H9 (cell line): ENCODE measurements around the gene FOXI2. TPM values are rescaled to one million over a fixed set of nuclear protein-coding genes. Genes with fewer than 3 reads are reported as not detected.

ENCODE experiments used
- DNase-seq: peaks from one replicate; pipeline ENCODE4 v3.0.0-alpha.2; 2017
- H2AFZ ChIP-seq: one replicate; pipeline ENCODE4 v1.6.1; 2013; ENCODE audit warnings: mild to moderate bottlenecking, low read length, control low read depth, moderate library complexity
- H2AK5ac ChIP-seq: 2 replicates; pipeline ENCODE4 v1.6.1; 2013; ENCODE audit warnings: low read length, control low read depth, mixed read lengths; ENCODE audit not compliant: insufficient read length
- H2BK120ac ChIP-seq: one replicate; pipeline ENCODE4 v1.6.1; 2013; ENCODE audit warnings: low read depth, mild to moderate bottlenecking, low read length, control low read depth, inconsistent platforms; ENCODE audit not compliant: poor library complexity, severe bottlenecking
- H2BK12ac ChIP-seq: 2 replicates; pipeline ENCODE4 v1.6.1; 2013; ENCODE audit warnings: low read length, control low read depth, mixed read lengths, low read depth; ENCODE audit not compliant: insufficient read length
- H2BK15ac ChIP-seq: 2 replicates; pipeline ENCODE4 v1.6.1; 2013; ENCODE audit warnings: low read depth, low read length, control low read depth
- H2BK20ac ChIP-seq: one replicate; pipeline ENCODE4 v1.6.1; 2013; ENCODE audit warnings: low read depth, mild to moderate bottlenecking, low read length, control low read depth, inconsistent platforms; ENCODE audit not compliant: poor library complexity, severe bottlenecking
- H2BK5ac ChIP-seq: 2 replicates; pipeline ENCODE4 v1.6.1; 2013; ENCODE audit warnings: low read length, control low read depth, mixed read lengths; ENCODE audit not compliant: insufficient read length
- H3K14ac ChIP-seq: 2 replicates; pipeline ENCODE4 v1.6.1; 2013; ENCODE audit warnings: low read length, control low read depth; ENCODE audit not compliant: insufficient read depth
- H3K18ac ChIP-seq: 2 replicates; pipeline ENCODE4 v1.6.1; 2013; ENCODE audit warnings: low read depth, mild to moderate bottlenecking, mixed read lengths, low read length, control low read depth; ENCODE audit not compliant: insufficient read length
- H3K23ac ChIP-seq: 2 replicates; pipeline ENCODE4 v1.6.1; 2013; ENCODE audit warnings: low read length, control low read depth, mixed read lengths, low read depth; ENCODE audit not compliant: insufficient read length
- H3K23me2 ChIP-seq: 2 replicates; pipeline ENCODE4 v1.6.1; 2013; ENCODE audit warnings: low read depth, mild to moderate bottlenecking, mixed read lengths, low read length, control low read depth; ENCODE audit not compliant: insufficient read length, poor library complexity, severe bottlenecking
- H3K27ac ChIP-seq: 2 replicates; pipeline ENCODE4 v1.5.1; 2013; ENCODE audit warnings: low read length, control low read depth, mixed read lengths, low read depth; ENCODE audit not compliant: insufficient read length
- H3K27me3 ChIP-seq: 2 replicates; pipeline ENCODE4 v1.6.1; 2013; ENCODE audit warnings: low read length, control low read depth, inconsistent platforms; ENCODE audit not compliant: insufficient read depth
- H3K4ac ChIP-seq: 2 replicates; pipeline ENCODE4 v1.6.1; 2013; ENCODE audit warnings: low read depth, mild to moderate bottlenecking, control low read depth, inconsistent platforms, low read length, moderate library complexity
- H3K4me1 ChIP-seq: 2 replicates; pipeline ENCODE4 v1.6.1; 2013; ENCODE audit warnings: low read length, control low read depth, inconsistent platforms; ENCODE audit not compliant: insufficient read depth
- H3K4me2 ChIP-seq: 2 replicates; pipeline ENCODE4 v1.6.1; 2013; ENCODE audit warnings: low read length, control low read depth, mixed read lengths; ENCODE audit not compliant: insufficient read length, insufficient read depth
- H3K56ac ChIP-seq: 2 replicates; pipeline ENCODE4 v1.6.1; 2013; ENCODE audit warnings: low read depth, mild to moderate bottlenecking, mixed read lengths, low read length, control low read depth; ENCODE audit not compliant: insufficient read length
- H3K79me1 ChIP-seq: 2 replicates; pipeline ENCODE4 v1.6.1; 2013; ENCODE audit warnings: low read depth, mild to moderate bottlenecking, moderate library complexity, low read length, control low read depth, inconsistent platforms; ENCODE audit not compliant: insufficient read depth, poor library complexity, severe bottlenecking
- H3K79me2 ChIP-seq: 2 replicates; pipeline ENCODE4 v1.6.1; 2013; ENCODE audit warnings: low read length, control low read depth, inconsistent platforms; ENCODE audit not compliant: insufficient read depth
- H3K9ac ChIP-seq: 2 replicates; pipeline ENCODE4 v1.6.1; 2013; ENCODE audit warnings: low read length, control low read depth, mixed read lengths; ENCODE audit not compliant: insufficient read length; ENCODE audit errors: extremely low read depth
- H3K9me3 ChIP-seq: one replicate; pipeline ENCODE4 v1.6.1; 2013; ENCODE audit warnings: low read depth, low read length, inconsistent platforms; ENCODE audit not compliant: control insufficient read depth
- H3T11ph ChIP-seq: one replicate; pipeline ENCODE4 v1.6.1; 2013; ENCODE audit warnings: mild to moderate bottlenecking, low read length, control low read depth, inconsistent platforms
- H4K20me1 ChIP-seq: one replicate; pipeline ENCODE4 v1.6.1; 2013; ENCODE audit not compliant: control insufficient read depth, insufficient read length, insufficient read depth
- H4K5ac ChIP-seq: 2 replicates; pipeline ENCODE4 v1.6.1; 2013; ENCODE audit warnings: low read depth, mild to moderate bottlenecking, mixed read lengths, low read length, control low read depth; ENCODE audit not compliant: insufficient read length
- H4K8ac ChIP-seq: replicated peaks from 2 replicates; pipeline ENCODE4 v1.6.1; 2013; ENCODE audit warnings: low read length, control low read depth, mixed read lengths, low read depth; ENCODE audit not compliant: insufficient read length
- H4K91ac ChIP-seq: 2 replicates; pipeline ENCODE4 v1.6.1; 2013; ENCODE audit warnings: low read depth, mild to moderate bottlenecking, moderate library complexity, mixed read lengths, low read length, control low read depth; ENCODE audit not compliant: insufficient read length
- H3K27ac Mint-ChIP-seq, 3 experiments: 2 replicates in 2 of 3; 3 replicates in 1 of 3; pipeline ENCODE4 v1.8.0; 2020 to 2021; ENCODE audit warnings: mixed read lengths in 3 of 3, mild to moderate bottlenecking in 1 of 3, moderate library complexity in 1 of 3
- H3K27me3 Mint-ChIP-seq: 2 replicates; pipeline ENCODE4 v1.8.0; 2021; ENCODE audit warnings: low read depth, mild to moderate bottlenecking, moderate library complexity, mixed read lengths
- H3K36me3 Mint-ChIP-seq, 3 experiments: 2 replicates in 2 of 3; 3 replicates in 1 of 3; pipeline ENCODE4 v1.8.0; 2020 to 2021; ENCODE audit warnings: low read depth in 3 of 3, mixed read lengths in 3 of 3; ENCODE audit not compliant: insufficient read depth in 1 of 3
- H3K4me1 Mint-ChIP-seq, 2 experiments: 2 replicates each; pipeline ENCODE4 v1.8.0; 2020; ENCODE audit warnings: mixed read lengths in 2 of 2
- H3K4me3 Mint-ChIP-seq, 2 experiments: 2 replicates in 1 of 2; 3 replicates in 1 of 2; pipeline ENCODE4 v1.8.0; 2020 to 2021; ENCODE audit warnings: mild to moderate bottlenecking in 2 of 2, mixed read lengths in 2 of 2, moderate library complexity in 1 of 2
- H3K9me3 Mint-ChIP-seq, 2 experiments: 2 replicates in 1 of 2; 3 replicates in 1 of 2; pipeline ENCODE4 v1.8.0; 2020; ENCODE audit warnings: mild to moderate bottlenecking in 2 of 2, mixed read lengths in 2 of 2, moderate library complexity in 1 of 2
- CTCF ChIP-seq: fragments of 200-600 bp; sonication (generic); conservative IDR thresholded peaks from 3 replicates; pipeline ENCODE4 v1.8.0; 2021; ENCODE audit warnings: antibody characterized with exemption, mild to moderate bottlenecking
- WGBS: extraction: QIAGEN DNeasy Blood & Tissue Kit; methylation state at CpG from one replicate; pipeline ENCODE4 v1.1.7; 2013; ENCODE audit warnings: missing lambda C conversion rate, low lambda C conversion rate, mixed read lengths; ENCODE audit not compliant: insufficient read length; ENCODE audit errors: extremely low coverage; 5-methylcytosine and 5-hydroxymethylcytosine counted together
- total RNA-seq: library from RNA; stranded (reverse); gene quantifications from 2 replicates; pipeline ENCODE4 v1.2.1, GENCODE V29; 2021

FOXI2 gene
- total RNA-seq, 1 experiment from 2014 or later, result 0.42 TPM

GRCh38 chr10:127740596-127740995 lies 3.6 kb downstream of the FOXI2 start:
- Mint-ChIP-seq H3K27me3 (peaks cover 83% of the 10 kb centered on the region), H3K27ac (no peak overlapping the region; a peak in 1 of 7 replicates), H3K4me3 (no peak overlapping the region), H3K36me3 (no peaks in the 10 kb centered on the region; a peak in 1 of 7 replicates), H3K9me3 (no peaks in the 10 kb centered on the region), H3K4me1 (peaks cover 9 to 12% of the 10 kb centered on the region in 2 experiments)
- peak; percentile 59 for DNase-seq
- Histone ChIP-seq H4K91ac (no peak overlapping the region), H3K79me1 (no peaks in the 10 kb centered on the region), H3K9ac (no peak overlapping the region), H3K18ac (no peak overlapping the region), H2BK12ac (no peak overlapping the region), H3K4me1 (peaks cover 3% of the 10 kb centered on the region; the same call in 1 of the 2 replicates), H4K8ac (no peak overlapping the region), H2BK120ac (no peak overlapping the region), H2BK15ac (no peak overlapping the region), H3K27ac (no peak overlapping the region), H2BK20ac (no peak overlapping the region), H3K4ac (no peak overlapping the region), H4K20me1 (no peaks in the 10 kb centered on the region), H3K23me2 (peaks cover 18% of the 10 kb centered on the region), H2AK5ac (no peak overlapping the region), H3K27me3 (peaks cover 28% of the 10 kb centered on the region), H3K56ac (no peak overlapping the region), H4K5ac (no peak overlapping the region), H3T11ph (no peak overlapping the region), H2AFZ (no peak overlapping the region), H3K79me2 (no peaks in the 10 kb centered on the region), H3K23ac (no peak overlapping the region), H3K4me2 (no peak overlapping the region), H3K14ac (no peak overlapping the region), H3K9me3 (no peaks in the 10 kb centered on the region), H2BK5ac (no peak overlapping the region)
- TF ChIP-seq CTCF, result no peak
- no CpG with 5 or more reads among the region's 5 CpGs for WGBS
